Thyroid gland (tissue), 4 donors: ENCODE data around the gene AURKB.

Experiments used
- POLR2A ChIP-seq, 2 donors: fragments of 450-650 bp; IDR thresholded peaks; one replicate each; pipeline ENCODE4 v1.6.1; 2017; ENCODE audit warnings: antibody characterized with exemption in 2 of 2, mild to moderate bottlenecking in 2 of 2, moderate library complexity in 1 of 2
- TF ChIP-seq, protein P1 (sequence below), 6 experiments: fragments of 200-600 bp in 3 of 6; fragments of 450-650 bp in 3 of 6; sonication (generic) in 3 of 6; IDR thresholded peaks; one replicate each; pipeline ENCODE4 v1.5.1; 2016 to 2019; ENCODE audit warnings: antibody characterized with exemption in 6 of 6, mild to moderate bottlenecking in 2 of 6, inconsistent platforms in 1 of 6, moderate library complexity in 1 of 6

DNA sequence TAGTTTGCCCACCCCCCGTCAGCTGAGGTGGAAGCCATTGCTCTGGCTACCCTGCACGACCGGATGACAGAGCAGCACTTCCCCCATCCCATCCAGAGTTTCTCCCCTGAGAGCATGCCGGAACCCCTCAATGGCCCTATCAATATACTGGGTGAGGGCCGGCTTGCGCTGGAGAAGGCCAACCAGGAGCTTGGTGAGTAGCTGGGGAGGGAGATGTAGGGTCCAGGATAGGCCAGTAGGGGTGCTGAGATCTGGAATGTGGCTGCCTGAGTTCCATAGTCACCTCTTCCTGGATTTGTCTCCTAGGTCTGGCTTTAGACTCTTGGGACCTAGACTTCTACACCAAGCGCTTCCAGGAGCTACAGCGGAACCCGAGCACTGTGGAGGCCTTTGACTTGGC is 45.1 kb upstream of the AURKB start:
- TF ChIP-seq, protein P1, sequence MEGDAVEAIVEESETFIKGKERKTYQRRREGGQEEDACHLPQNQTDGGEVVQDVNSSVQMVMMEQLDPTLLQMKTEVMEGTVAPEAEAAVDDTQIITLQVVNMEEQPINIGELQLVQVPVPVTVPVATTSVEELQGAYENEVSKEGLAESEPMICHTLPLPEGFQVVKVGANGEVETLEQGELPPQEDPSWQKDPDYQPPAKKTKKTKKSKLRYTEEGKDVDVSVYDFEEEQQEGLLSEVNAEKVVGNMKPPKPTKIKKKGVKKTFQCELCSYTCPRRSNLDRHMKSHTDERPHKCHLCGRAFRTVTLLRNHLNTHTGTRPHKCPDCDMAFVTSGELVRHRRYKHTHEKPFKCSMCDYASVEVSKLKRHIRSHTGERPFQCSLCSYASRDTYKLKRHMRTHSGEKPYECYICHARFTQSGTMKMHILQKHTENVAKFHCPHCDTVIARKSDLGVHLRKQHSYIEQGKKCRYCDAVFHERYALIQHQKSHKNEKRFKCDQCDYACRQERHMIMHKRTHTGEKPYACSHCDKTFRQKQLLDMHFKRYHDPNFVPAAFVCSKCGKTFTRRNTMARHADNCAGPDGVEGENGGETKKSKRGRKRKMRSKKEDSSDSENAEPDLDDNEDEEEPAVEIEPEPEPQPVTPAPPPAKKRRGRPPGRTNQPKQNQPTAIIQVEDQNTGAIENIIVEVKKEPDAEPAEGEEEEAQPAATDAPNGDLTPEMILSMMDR (IDR thresholded peaks at IDR 0.05) = no peak
- no peak for TF ChIP-seq POLR2A (IDR thresholded peaks at IDR 0.05)
